ENCODE data around the gene PCIF1. TPM values are rescaled to one million over a fixed set of nuclear protein-coding genes. Genes with fewer than 3 reads are reported as not detected.

The PCIF1 gene
- total and polyA plus RNA-seq, 9 of the 15 experiments (the other 6 are each of a cell fraction or from before 2014, with no cell fraction given), result 5.8 to 29.4 (median 11.3) TPM

DNA sequence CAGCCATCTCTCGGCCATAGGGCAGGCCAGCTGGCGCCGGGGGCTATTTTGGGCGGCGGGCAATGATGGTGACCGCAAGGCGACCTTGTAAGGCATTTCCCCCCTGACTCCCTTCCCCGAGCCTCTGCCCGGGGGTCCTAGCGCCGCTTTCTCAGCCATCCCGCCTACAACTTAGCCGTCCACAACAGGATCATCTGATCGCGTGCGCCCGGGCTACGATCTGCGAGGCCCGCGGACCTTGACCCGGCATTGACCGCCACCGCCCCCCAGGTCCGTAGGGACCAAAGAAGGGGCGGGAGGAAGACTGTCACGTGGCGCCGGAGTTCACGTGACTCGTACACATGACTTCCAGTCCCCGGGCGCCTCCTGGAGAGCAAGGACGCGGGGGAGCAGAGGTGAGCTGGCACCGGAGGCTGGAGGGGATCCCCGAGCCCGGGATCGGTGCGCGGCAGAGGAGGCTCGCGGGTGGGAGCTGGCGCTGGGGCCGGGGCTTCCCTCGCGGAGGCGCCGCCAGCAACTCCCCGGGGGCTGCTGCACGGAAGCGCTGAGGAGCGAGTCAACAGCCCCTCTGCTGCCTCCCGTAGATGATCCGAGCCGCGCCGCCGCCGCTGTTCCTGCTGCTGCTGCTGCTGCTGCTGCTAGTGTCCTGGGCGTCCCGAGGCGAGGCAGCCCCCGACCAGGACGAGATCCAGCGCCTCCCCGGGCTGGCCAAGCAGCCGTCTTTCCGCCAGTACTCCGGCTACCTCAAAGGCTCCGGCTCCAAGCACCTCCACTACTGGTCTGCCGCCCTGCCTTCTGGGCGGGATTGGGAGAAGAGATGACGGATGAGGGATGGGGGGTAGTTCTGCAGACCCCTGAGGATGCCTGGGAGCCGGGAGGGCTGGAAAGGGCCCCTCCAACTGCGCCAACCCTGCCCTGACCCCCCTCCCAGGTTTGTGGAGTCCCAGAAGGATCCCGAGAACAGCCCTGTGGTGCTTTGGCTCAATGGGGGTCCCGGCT lies 43.2 kb upstream of the PCIF1 start, which contains the start of the genes CTSA and NEURL2 (continued):
- TF ChIP-seq, protein P1, sequence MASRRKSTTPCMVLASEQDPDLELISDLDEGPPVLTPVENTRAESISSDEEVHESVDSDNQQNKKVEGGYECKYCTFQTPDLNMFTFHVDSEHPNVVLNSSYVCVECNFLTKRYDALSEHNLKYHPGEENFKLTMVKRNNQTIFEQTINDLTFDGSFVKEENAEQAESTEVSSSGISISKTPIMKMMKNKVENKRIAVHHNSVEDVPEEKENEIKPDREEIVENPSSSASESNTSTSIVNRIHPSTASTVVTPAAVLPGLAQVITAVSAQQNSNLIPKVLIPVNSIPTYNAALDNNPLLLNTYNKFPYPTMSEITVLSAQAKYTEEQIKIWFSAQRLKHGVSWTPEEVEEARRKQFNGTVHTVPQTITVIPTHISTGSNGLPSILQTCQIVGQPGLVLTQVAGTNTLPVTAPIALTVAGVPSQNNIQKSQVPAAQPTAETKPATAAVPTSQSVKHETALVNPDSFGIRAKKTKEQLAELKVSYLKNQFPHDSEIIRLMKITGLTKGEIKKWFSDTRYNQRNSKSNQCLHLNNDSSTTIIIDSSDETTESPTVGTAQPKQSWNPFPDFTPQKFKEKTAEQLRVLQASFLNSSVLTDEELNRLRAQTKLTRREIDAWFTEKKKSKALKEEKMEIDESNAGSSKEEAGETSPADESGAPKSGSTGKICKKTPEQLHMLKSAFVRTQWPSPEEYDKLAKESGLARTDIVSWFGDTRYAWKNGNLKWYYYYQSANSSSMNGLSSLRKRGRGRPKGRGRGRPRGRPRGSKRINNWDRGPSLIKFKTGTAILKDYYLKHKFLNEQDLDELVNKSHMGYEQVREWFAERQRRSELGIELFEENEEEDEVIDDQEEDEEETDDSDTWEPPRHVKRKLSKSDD (conservative IDR thresholded peaks at IDR 0.05; ENCODE audit: low read length), result peak; percentile 41; the same call in 1 of the 2 replicates
- TF ChIP-seq NEUROD1 (IDR thresholded peaks at IDR 0.05; ENCODE audit: borderline replicate concordance, low read depth, low read length, partially characterized antibody), result no peak
- TF ChIP-seq JUN (IDR thresholded peaks at IDR 0.05; ENCODE audit: borderline replicate concordance, low read depth, low read length), result 0 out of 2 replicates have a peak, but pooled peaks have one; percentile 38
- peak; percentile 57; the same call in 1 of the 2 replicates for TF ChIP-seq JUN (CRISPR knock-in tag; IDR thresholded peaks at IDR 0.05; ENCODE audit: borderline replicate concordance)
- peak; percentile 49; the same call in 1 of the 2 replicates for TF ChIP-seq ZZZ3 (IDR thresholded peaks at IDR 0.05)
- peak; percentile 42; the same call in 1 of the 2 replicates for TF ChIP-seq MEF2D (tag; conservative IDR thresholded peaks at IDR 0.05; ENCODE audit: low read depth)
- no peak for TF ChIP-seq RBM17 (IDR thresholded peaks at IDR 0.05; ENCODE audit: borderline replicate concordance, low read depth, low read length)
- no peak for TF ChIP-seq ZNF785 (CRISPR knock-in tag; IDR thresholded peaks at IDR 0.05)
- TF ChIP-seq MCM5 (IDR thresholded peaks at IDR 0.05; ENCODE audit: low read depth), result no peak
- TF ChIP-seq HSF4 (CRISPR knock-in tag; IDR thresholded peaks at IDR 0.05; ENCODE audit: borderline replicate concordance), result no peak
- TF ChIP-seq KAT7 (CRISPR knock-in tag; IDR thresholded peaks at IDR 0.05; ENCODE audit: borderline replicate concordance), result no peak
- peak; percentile 92 for TF ChIP-seq EP400 (IDR thresholded peaks at IDR 0.05)
- peak; percentile 79 for TF ChIP-seq FOS (IDR thresholded peaks at IDR 0.05; ENCODE audit: extremely low read depth, insufficient read length)
- TF ChIP-seq MAFK (IDR thresholded peaks at IDR 0.05; ENCODE audit: low read length), result no peak
- TF ChIP-seq, protein P2, sequence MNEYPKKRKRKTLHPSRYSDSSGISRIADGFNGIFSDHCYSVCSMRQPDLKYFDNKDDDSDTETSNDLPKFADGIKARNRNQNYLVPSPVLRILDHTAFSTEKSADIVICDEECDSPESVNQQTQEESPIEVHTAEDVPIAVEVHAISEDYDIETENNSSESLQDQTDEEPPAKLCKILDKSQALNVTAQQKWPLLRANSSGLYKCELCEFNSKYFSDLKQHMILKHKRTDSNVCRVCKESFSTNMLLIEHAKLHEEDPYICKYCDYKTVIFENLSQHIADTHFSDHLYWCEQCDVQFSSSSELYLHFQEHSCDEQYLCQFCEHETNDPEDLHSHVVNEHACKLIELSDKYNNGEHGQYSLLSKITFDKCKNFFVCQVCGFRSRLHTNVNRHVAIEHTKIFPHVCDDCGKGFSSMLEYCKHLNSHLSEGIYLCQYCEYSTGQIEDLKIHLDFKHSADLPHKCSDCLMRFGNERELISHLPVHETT (CRISPR knock-in tag; conservative IDR thresholded peaks at IDR 0.05 in 1 of 2, IDR thresholded peaks at IDR 0.05 in 1 of 2), result peak in 1 of 2 experiments; percentile 64; a peak in 1 of 4 replicates
- TF ChIP-seq SETDB1 (IDR thresholded peaks at IDR 0.05; ENCODE audit: low read length), result no peak
- peak; percentile 78 for TF ChIP-seq POLR2A (conservative IDR thresholded peaks at IDR 0.05)
- no peak for TF ChIP-seq TCF7L2 (IDR thresholded peaks at IDR 0.05; ENCODE audit: low read depth, low read length)
- no peak for TF ChIP-seq BCL6 (CRISPR knock-in tag; IDR thresholded peaks at IDR 0.05)
- no peak for TF ChIP-seq ZBTB5 (IDR thresholded peaks at IDR 0.05)

Data from K562 (cell line).